ENCODE data around the gene ACTRT3. TPM values are rescaled to one million over a fixed set of nuclear protein-coding genes. Genes with fewer than 3 reads are reported as not detected.
A peak's percentile ranks its signal among the peaks of the same experiment; 100 is the strongest.

Gene ACTRT3
- total and polyA plus RNA-seq, 2 of the 13 experiments (the other 11 are each of a cell fraction or from before 2014, with no cell fraction given) = 0.42 to 0.97 TPM

DNA sequence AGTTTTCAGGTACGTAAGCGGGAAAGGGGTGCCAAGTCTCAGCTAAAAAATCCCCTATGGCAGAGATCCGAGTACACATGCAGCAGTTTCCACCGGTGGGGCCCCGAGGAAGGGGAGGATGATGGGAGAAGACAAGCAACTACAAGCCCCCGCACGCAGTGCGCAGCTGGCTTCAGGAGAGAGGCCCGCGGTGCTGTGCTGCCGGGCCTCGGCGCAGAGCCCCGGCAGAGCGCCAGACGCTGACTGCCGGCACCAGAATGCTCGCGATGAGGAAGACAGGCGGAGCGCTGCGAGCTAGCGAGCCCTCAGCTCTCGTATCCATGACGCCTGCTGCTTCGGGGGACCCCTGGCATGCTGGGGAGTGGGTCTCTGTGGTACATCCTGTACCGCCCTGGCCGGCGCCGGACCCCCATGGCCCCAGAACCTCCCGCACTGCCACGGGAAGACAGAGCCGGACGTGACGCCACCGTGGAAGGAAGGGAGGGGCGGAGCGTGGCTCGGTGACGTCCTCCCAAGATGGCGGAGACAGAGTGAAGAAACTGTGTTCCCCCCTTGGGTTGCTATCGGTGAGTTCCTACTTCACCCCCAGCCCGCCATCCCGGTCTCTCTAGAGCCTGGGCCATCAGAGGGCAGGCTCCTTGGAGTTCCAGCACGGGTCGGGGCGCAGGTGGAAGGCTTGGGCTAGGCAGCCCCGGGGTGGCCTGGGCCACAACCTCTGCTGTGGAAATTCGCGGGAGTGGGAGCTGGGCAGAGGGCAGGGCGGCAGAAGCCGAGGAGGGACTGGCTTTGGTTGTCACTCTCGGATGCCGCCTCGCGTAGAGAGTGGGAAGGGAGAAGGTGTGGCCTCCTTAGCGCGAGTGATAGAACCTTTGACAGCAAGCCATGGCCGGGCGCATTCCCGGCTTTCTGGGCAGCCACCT, 3.8 kb upstream of the ACTRT3 start, which contains the start of gene MYNN (continued):
- TF ChIP-seq TCF7 (IDR thresholded peaks at IDR 0.05; ENCODE audit: low read depth) (no peak), RFX3 (CRISPR knock-in tag; IDR thresholded peaks at IDR 0.05) (no peak), KDM3A (CRISPR knock-in tag; IDR thresholded peaks at IDR 0.05; ENCODE audit: low read depth) (peak; percentile 78), REL (CRISPR knock-in tag; conservative IDR thresholded peaks at IDR 0.05) (no peak), ZFP37 (CRISPR knock-in tag; IDR thresholded peaks at IDR 0.05; ENCODE audit: borderline replicate concordance) (peak; percentile 78; the same call in 1 of the 2 replicates), SCMH1 (CRISPR knock-in tag; IDR thresholded peaks at IDR 0.05; ENCODE audit: borderline replicate concordance) (no peak), ZNF33A (CRISPR knock-in tag; IDR thresholded peaks at IDR 0.05; ENCODE audit: borderline replicate concordance) (no peak), SATB2 (CRISPR knock-in tag; IDR thresholded peaks at IDR 0.05) (peak; percentile 54; the same call in 1 of the 2 replicates), ERF (CRISPR knock-in tag; IDR thresholded peaks at IDR 0.05) (peak; percentile 73; the same call in 1 of the 2 replicates), ZNF501 (CRISPR knock-in tag; IDR thresholded peaks at IDR 0.05) (peak; percentile 91), EEA1 (CRISPR knock-in tag; IDR thresholded peaks at IDR 0.05; ENCODE audit: borderline replicate concordance) (no peak; the same call in 1 of the 2 replicates), TBP (CRISPR knock-in tag; IDR thresholded peaks at IDR 0.05) (peak; percentile 85; the same call in 1 of the 2 replicates), PAWR (CRISPR knock-in tag; IDR thresholded peaks at IDR 0.05; ENCODE audit: borderline replicate concordance) (no peak), RXRA (CRISPR knock-in tag; IDR thresholded peaks at IDR 0.05) (0 out of 2 replicates have a peak, but pooled peaks have one; percentile 51), ZNF614 (CRISPR knock-in tag; IDR thresholded peaks at IDR 0.05; ENCODE audit: borderline replicate concordance) (peak; percentile 68; the same call in 1 of the 2 replicates), ELF3 (CRISPR knock-in tag; IDR thresholded peaks at IDR 0.05) (peak; percentile 73), ZNF879 (CRISPR knock-in tag; IDR thresholded peaks at IDR 0.05) (peak; percentile 81; the same call in 1 of the 2 replicates)
- TF ChIP-seq, protein P1, sequence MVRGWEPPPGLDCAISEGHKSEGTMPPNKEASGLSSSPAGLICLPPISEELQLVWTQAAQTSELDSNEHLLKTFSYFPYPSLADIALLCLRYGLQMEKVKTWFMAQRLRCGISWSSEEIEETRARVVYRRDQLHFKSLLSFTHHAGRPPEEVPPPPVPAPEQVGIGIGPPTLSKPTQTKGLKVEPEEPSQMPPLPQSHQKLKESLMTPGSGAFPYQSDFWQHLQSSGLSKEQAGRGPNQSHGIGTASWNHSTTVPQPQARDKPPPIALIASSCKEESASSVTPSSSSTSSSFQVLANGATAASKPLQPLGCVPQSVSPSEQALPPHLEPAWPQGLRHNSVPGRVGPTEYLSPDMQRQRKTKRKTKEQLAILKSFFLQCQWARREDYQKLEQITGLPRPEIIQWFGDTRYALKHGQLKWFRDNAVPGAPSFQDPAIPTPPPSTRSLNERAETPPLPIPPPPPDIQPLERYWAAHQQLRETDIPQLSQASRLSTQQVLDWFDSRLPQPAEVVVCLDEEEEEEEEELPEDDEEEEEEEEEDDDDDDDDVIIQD (CRISPR knock-in tag; IDR thresholded peaks at IDR 0.05; ENCODE audit: low read depth) = peak; percentile 42; the same call in 1 of the 2 replicates
- TF ChIP-seq, protein P2, sequence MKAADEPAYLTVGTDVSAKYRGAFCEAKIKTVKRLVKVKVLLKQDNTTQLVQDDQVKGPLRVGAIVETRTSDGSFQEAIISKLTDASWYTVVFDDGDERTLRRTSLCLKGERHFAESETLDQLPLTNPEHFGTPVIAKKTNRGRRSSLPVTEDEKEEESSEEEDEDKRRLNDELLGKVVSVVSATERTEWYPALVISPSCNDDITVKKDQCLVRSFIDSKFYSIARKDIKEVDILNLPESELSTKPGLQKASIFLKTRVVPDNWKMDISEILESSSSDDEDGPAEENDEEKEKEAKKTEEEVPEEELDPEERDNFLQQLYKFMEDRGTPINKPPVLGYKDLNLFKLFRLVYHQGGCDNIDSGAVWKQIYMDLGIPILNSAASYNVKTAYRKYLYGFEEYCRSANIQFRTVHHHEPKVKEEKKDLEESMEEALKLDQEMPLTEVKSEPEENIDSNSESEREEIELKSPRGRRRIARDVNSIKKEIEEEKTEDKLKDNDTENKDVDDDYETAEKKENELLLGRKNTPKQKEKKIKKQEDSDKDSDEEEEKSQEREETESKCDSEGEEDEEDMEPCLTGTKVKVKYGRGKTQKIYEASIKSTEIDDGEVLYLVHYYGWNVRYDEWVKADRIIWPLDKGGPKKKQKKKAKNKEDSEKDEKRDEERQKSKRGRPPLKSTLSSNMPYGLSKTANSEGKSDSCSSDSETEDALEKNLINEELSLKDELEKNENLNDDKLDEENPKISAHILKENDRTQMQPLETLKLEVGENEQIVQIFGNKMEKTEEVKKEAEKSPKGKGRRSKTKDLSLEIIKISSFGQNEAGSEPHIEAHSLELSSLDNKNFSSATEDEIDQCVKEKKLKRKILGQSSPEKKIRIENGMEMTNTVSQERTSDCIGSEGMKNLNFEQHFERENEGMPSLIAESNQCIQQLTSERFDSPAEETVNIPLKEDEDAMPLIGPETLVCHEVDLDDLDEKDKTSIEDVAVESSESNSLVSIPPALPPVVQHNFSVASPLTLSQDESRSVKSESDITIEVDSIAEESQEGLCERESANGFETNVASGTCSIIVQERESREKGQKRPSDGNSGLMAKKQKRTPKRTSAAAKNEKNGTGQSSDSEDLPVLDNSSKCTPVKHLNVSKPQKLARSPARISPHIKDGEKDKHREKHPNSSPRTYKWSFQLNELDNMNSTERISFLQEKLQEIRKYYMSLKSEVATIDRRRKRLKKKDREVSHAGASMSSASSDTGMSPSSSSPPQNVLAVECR (CRISPR knock-in tag; IDR thresholded peaks at IDR 0.05; ENCODE audit: borderline replicate concordance) = peak; percentile 93
- TF ChIP-seq, protein P3, sequence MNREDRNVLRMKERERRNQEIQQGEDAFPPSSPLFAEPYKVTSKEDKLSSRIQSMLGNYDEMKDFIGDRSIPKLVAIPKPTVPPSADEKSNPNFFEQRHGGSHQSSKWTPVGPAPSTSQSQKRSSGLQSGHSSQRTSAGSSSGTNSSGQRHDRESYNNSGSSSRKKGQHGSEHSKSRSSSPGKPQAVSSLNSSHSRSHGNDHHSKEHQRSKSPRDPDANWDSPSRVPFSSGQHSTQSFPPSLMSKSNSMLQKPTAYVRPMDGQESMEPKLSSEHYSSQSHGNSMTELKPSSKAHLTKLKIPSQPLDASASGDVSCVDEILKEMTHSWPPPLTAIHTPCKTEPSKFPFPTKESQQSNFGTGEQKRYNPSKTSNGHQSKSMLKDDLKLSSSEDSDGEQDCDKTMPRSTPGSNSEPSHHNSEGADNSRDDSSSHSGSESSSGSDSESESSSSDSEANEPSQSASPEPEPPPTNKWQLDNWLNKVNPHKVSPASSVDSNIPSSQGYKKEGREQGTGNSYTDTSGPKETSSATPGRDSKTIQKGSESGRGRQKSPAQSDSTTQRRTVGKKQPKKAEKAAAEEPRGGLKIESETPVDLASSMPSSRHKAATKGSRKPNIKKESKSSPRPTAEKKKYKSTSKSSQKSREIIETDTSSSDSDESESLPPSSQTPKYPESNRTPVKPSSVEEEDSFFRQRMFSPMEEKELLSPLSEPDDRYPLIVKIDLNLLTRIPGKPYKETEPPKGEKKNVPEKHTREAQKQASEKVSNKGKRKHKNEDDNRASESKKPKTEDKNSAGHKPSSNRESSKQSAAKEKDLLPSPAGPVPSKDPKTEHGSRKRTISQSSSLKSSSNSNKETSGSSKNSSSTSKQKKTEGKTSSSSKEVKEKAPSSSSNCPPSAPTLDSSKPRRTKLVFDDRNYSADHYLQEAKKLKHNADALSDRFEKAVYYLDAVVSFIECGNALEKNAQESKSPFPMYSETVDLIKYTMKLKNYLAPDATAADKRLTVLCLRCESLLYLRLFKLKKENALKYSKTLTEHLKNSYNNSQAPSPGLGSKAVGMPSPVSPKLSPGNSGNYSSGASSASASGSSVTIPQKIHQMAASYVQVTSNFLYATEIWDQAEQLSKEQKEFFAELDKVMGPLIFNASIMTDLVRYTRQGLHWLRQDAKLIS (CRISPR knock-in tag; IDR thresholded peaks at IDR 0.05) = 0 out of 2 replicates have a peak, but pooled peaks have one; percentile 29
